ENCODE results near the gene RBCK1. TPM values are rescaled to one million over a fixed set of nuclear protein-coding genes. Genes with fewer than 3 reads are reported as not detected.

The RBCK1 gene
- total and polyA plus RNA-seq, 9 of the 15 experiments (the other 6 are each of a cell fraction or from before 2014, with no cell fraction given) = 5.9 to 59.3 (median 26.5) TPM

GRCh38 chr20:460180-460579 lies 52.1 kb downstream of the RBCK1 start (continued):
- peak; percentile 73 for TF ChIP-seq MAFG (tag; conservative IDR thresholded peaks at IDR 0.05)
- no peak for TF ChIP-seq ZNF318 (IDR thresholded peaks at IDR 0.05; ENCODE audit: borderline replicate concordance in 1 of 2, low read depth in 1 of 2)
- TF ChIP-seq RHOXF2B (CRISPR knock-in tag; conservative IDR thresholded peaks at IDR 0.05) = no peak
- no peak for TF ChIP-seq NFIX (CRISPR knock-in tag; IDR thresholded peaks at IDR 0.05; ENCODE audit: low read depth)
- TF ChIP-seq EP400 (IDR thresholded peaks at IDR 0.05) = no peak
- TF ChIP-seq PPARD (CRISPR knock-in tag; IDR thresholded peaks at IDR 0.05) = no peak
- TF ChIP-seq ZNF77 (CRISPR knock-in tag; IDR thresholded peaks at IDR 0.05) = no peak
- TF ChIP-seq MBD1 (CRISPR knock-in tag; IDR thresholded peaks at IDR 0.05) = no peak
- no peak for TF ChIP-seq HSF4 (CRISPR knock-in tag; IDR thresholded peaks at IDR 0.05; ENCODE audit: borderline replicate concordance)
- no peak; the same call in 1 of the 2 replicates for TF ChIP-seq BCOR (IDR thresholded peaks at IDR 0.05)
- no peak for TF ChIP-seq OTX1 (CRISPR knock-in tag; IDR thresholded peaks at IDR 0.05)
- TF ChIP-seq GABPB1 (CRISPR knock-in tag; IDR thresholded peaks at IDR 0.05) = no peak
- TF ChIP-seq MAZ (CRISPR knock-in tag; conservative IDR thresholded peaks at IDR 0.05 in 1 of 2, IDR thresholded peaks at IDR 0.05 in 1 of 2) = no peak
- no peak for TF ChIP-seq SIX5 (IDR thresholded peaks at IDR 0.05; ENCODE audit: borderline replicate concordance in 1 of 2, insufficient read depth in 1 of 2, low read depth in 1 of 2, low read length in 2 of 2)
- no peak for TF ChIP-seq HNRNPK (IDR thresholded peaks at IDR 0.05; ENCODE audit: low read depth, low read length, poor library complexity, severe bottlenecking)
- no peak for TF ChIP-seq CTBP1 (IDR thresholded peaks at IDR 0.05; ENCODE audit: borderline replicate concordance)
- TF ChIP-seq MNT (conservative IDR thresholded peaks at IDR 0.05) = peak in 1 of 2 experiments; percentile 53; a peak in 1 of 4 replicates
